ENCODE measurements around the gene CHCHD5.
"Not testable (repeated sequence)": the region's sequence is repeated elsewhere in the genome, so short reads cannot be mapped to it uniquely, and the experiment has no call there.

CHCHD5 gene

DNA sequence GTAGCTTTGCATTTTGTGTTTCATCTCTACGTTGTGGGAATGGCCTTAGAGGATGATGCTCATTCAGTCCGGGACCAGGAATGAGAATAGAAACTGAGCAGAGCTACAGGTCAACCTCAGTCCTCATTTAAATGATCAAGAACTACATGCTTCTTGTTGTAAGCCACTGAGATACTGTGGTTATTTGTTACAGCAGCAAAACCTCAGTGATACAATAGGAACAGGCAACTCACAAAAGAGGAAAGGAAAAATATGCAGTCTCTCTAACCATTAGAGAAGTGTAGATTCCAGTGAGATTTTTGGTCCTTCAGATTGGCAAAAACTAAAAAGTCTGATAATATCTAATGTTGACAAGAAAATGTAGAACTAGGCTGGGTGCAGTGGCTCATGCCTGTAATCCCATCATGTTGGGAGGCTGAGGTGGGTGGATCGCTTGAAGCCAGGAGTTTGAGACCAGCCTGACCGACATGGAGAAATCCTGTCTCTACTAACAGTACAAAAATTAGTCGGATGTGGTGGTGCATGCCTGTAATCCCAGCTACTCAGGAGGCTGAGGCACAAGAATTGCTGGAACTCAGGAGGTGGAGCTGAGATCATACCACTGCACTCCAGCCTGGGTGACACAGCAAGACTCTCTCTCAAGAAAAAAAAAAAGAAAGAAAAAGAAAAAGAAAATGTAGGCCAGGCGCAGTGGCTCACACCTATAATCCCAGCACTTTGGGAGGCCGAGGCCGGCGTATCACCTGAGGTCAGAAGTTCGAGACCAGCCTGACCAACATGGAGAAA, 13.3 kb downstream of the CHCHD5 start:
- Histone ChIP-seq H3K4me1 (ENCODE audit: control insufficient read depth, insufficient read depth, low read length) (peaks cover 3% of the 10 kb centered on the region), H3K4me3 (ENCODE audit: low read length) (no peak overlapping the region), H3K36me3 (ENCODE audit: control insufficient read depth, insufficient read depth, low read length) (no peaks in the 10 kb centered on the region), H3K9ac (ENCODE audit: low read length) (no peak overlapping the region), H3K27ac (ENCODE audit: low read depth, low read length) (no peak overlapping the region), H3K27me3 (ENCODE audit: control insufficient read depth, insufficient read depth, low read length) (no peaks in the 10 kb centered on the region)

DNA sequence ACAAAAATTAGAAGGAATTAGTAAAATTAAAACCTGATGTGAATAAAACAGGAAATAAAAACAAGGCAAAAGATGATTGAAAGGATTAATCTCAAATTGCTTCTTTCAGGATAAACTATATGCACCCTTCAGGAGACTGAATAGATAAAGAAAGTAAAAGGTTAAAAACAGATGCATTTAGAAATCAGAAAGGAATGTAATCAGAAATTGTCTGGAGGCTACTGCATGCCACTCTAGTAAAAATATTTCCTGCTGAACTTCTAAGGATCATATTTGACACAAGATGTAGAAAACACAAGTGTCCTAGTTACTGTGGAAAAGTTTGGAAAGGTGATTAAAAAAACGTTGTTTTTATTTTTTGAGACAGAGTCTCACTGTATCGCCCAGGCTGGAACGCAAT, 16.2 kb downstream of the CHCHD5 start:
- no peaks in the 10 kb centered on the region for H3K36me3 ChIP-seq (ENCODE audit: control insufficient read depth, insufficient read depth, low read length)
- no peaks in the 10 kb centered on the region for H3K27me3 ChIP-seq (ENCODE audit: control insufficient read depth, insufficient read depth, low read length)
- peaks cover 3% of the 10 kb centered on the region for H3K4me1 ChIP-seq (ENCODE audit: control insufficient read depth, insufficient read depth, low read length)
- H3K4me3 ChIP-seq (ENCODE audit: low read length): no peak overlapping the region
- H3K27ac ChIP-seq (ENCODE audit: low read depth, low read length): no peak overlapping the region
- no peak overlapping the region for H3K9ac ChIP-seq (ENCODE audit: low read length)

DNA sequence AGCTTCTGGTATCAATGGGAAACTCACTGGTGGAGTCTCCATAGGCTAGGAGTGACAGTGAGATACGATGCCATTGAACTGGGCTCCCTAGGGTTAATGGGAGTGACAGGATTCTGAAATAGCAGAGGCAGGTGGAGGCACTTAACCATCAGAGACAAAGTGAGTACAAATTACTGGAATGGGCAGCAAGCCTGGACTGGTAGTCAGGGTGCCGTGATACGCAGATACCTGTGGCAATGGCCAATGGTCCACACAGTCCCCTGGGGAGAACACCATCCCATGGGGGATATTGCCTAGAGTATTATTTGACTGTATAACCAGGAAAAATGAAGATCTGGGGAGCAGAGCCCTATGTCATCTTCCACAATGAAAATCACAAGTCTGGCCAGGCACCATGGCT, 17.3 kb downstream of the CHCHD5 start:
- Histone ChIP-seq H3K4me3 (ENCODE audit: low read length) (no peak overlapping the region), H3K27me3 (ENCODE audit: control insufficient read depth, insufficient read depth, low read length) (no peaks in the 10 kb centered on the region), H3K36me3 (ENCODE audit: control insufficient read depth, insufficient read depth, low read length) (no peaks in the 10 kb centered on the region), H3K9ac (ENCODE audit: low read length) (no peak overlapping the region), H3K4me1 (ENCODE audit: control insufficient read depth, insufficient read depth, low read length) (peaks cover 3% of the 10 kb centered on the region), H3K27ac (ENCODE audit: low read depth, low read length) (no peak overlapping the region)

DNA sequence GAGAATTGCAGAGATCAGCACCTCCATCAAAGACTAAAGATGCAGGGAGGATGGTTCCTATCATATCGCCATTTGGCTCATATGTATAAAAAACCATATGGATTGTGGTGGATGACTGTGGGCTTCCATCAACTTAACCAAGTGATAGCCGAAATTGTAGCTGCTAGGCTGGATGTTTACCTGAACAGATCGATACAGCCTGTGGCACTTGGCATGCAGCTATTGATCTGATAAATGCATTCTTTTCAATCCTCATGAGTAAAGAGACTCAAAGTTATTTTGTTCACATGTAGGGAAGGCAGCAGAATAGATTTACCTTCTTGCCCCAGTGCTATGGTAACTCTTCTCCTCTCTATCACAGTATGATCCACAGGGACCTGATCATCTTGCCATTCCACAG, 18.5 kb downstream of the CHCHD5 start:
- H3K4me1 ChIP-seq (ENCODE audit: control insufficient read depth, insufficient read depth, low read length): peaks cover 3% of the 10 kb centered on the region
- H3K9ac ChIP-seq (ENCODE audit: low read length): no peak overlapping the region
- H3K27me3 ChIP-seq (ENCODE audit: control insufficient read depth, insufficient read depth, low read length): no peaks in the 10 kb centered on the region
- no peak overlapping the region for H3K4me3 ChIP-seq (ENCODE audit: low read length)
- H3K36me3 ChIP-seq (ENCODE audit: control insufficient read depth, insufficient read depth, low read length): no peaks in the 10 kb centered on the region
- H3K27ac ChIP-seq (ENCODE audit: low read depth, low read length): no peak overlapping the region

DNA sequence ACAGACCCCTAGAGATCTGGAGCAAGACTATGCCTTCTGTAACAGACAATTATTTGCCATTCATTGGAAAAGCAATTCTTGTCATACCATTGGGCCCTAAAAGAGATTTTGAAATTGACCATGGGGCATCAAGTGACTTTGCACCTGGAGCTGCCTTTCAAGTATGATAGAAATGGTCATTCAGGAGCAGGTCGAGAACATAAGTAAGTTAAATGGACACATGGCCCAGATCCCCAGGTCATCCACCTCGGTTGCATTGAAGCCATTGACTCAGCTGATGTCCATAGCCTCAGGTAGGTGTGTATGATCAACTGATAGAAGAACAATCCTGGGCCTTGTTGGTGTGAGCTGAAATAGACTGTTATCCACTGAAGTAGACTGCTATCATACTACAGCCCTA, 19.3 kb downstream of the CHCHD5 start:
- Histone ChIP-seq H3K27me3 (ENCODE audit: control insufficient read depth, insufficient read depth, low read length) (no peaks in the 10 kb centered on the region), H3K9ac (ENCODE audit: low read length) (no peak overlapping the region), H3K4me1 (ENCODE audit: control insufficient read depth, insufficient read depth, low read length) (peaks cover 3% of the 10 kb centered on the region), H3K36me3 (ENCODE audit: control insufficient read depth, insufficient read depth, low read length) (no peaks in the 10 kb centered on the region), H3K4me3 (ENCODE audit: low read length) (no peak overlapping the region), H3K27ac (ENCODE audit: low read depth, low read length) (no peak overlapping the region)

DNA sequence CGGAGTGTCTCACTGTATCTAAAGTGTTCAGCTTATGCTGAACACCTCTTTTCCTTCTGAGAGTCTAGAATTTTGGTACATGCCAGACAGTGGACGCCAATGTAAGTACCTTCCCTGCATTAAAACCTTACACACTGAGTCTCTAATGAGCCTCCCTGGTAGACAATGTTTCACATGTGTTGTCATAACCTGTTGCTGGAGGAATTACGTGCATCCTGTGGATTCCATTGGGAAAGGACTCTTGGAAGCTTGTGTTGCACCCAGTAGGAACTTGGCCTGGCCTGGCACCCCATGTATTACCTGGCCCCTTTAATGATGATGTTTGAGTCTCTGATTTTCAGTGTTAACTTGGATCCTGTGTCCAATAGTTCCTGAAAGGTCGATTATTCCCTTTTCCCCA, 20.5 kb downstream of the CHCHD5 start:
- Histone ChIP-seq H3K4me3 (ENCODE audit: low read length) (no peak overlapping the region), H3K36me3 (ENCODE audit: control insufficient read depth, insufficient read depth, low read length) (no peaks in the 10 kb centered on the region), H3K4me1 (ENCODE audit: control insufficient read depth, insufficient read depth, low read length) (peaks cover under 1% of the 10 kb centered on the region), H3K27ac (ENCODE audit: low read depth, low read length) (no peak overlapping the region), H3K27me3 (ENCODE audit: control insufficient read depth, insufficient read depth, low read length) (no peaks in the 10 kb centered on the region), H3K9ac (ENCODE audit: low read length) (no peak overlapping the region)

DNA sequence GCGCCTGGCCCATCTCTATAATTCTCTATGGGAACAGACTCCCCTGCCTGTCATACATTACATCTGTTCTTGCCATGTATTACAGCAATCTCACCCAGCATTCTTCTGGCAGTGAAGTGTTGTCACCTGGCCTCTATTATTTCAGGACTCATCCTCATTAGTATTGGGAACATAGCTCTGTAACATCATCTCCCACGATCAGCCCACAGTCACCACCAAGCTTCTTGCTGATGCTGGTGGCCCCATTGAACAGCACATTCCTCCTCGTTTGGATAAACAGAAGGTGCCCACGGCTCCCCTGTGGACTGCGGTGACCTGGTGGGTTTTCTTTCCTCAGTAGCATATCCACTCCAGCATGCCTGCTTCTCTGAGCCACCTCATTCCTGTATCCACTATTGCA, 21.5 kb downstream of the CHCHD5 start:
- H3K4me1 ChIP-seq (ENCODE audit: control insufficient read depth, insufficient read depth, low read length): no peaks in the 10 kb centered on the region
- no peak overlapping the region for H3K27ac ChIP-seq (ENCODE audit: low read depth, low read length)
- H3K4me3 ChIP-seq (ENCODE audit: low read length): no peak overlapping the region
- H3K9ac ChIP-seq (ENCODE audit: low read length): no peak overlapping the region
- H3K36me3 ChIP-seq (ENCODE audit: control insufficient read depth, insufficient read depth, low read length): no peaks in the 10 kb centered on the region
- H3K27me3 ChIP-seq (ENCODE audit: control insufficient read depth, insufficient read depth, low read length): no peaks in the 10 kb centered on the region

DNA sequence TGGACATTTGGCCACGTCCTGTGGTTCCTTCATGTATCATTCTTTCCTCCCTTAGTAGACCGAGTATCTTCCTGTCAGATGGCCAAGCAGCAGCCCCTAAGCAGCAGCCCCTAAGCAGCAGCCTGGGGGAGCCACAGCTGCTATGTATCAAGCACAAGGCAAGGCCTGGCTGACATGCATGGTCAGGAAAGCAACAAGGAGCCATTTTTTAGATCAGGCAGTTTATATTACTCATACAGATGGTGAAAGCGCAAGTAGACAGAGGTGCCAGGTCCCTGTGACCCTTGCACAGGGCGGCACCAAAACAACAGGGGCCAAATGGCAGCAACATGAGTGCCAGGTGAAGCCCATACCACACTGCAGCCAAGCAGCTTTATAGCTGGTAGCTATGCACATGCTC, 22.1 kb downstream of the CHCHD5 start:
- H3K4me3 ChIP-seq (ENCODE audit: low read length): no peak overlapping the region
- H3K4me1 ChIP-seq (ENCODE audit: control insufficient read depth, insufficient read depth, low read length): no peaks in the 10 kb centered on the region
- H3K9ac ChIP-seq (ENCODE audit: low read length): no peak overlapping the region
- no peak overlapping the region for H3K27ac ChIP-seq (ENCODE audit: low read depth, low read length)
- H3K27me3 ChIP-seq (ENCODE audit: control insufficient read depth, insufficient read depth, low read length): no peaks in the 10 kb centered on the region
- H3K36me3 ChIP-seq (ENCODE audit: control insufficient read depth, insufficient read depth, low read length): no peaks in the 10 kb centered on the region

DNA sequence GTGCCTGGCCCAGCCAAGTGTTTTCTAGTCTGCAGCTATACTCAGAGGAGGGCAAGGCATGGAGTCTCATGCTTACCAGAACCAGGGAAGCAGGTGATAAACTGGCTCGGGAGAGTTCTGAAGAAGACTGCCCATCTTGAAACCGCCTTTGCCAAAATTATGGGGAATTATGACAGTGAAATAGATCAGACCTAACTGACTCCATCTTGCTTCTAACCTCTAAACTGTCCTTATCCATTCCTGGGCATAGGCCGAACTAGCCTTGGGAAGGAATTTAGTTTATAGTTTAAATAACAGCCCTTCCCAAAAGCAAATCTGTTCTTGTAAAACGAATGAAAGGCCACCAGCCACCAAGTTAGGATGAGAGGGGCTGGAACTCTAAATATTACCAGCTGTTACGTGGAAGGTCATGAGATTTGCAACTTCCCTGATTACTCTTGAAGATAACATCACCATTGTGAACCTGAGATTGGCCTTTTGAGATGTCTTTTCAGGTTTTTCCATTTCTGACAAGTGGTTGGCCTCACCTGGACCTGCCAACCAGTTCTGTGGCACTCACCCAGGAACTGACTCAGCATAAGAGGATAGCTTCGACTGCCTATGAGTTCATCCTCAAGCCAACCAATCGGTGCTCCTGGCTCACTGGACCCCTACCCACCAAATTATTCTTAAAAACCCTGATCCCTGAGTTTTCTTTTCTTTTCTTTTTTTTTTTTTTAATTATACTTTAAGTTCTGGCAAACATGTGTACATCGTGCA, 23.4 kb downstream of the CHCHD5 start:
- Histone ChIP-seq H3K9ac (ENCODE audit: low read length) (no peak overlapping the region), H3K4me3 (ENCODE audit: low read length) (no peak overlapping the region), H3K4me1 (ENCODE audit: control insufficient read depth, insufficient read depth, low read length) (no peaks in the 10 kb centered on the region), H3K36me3 (ENCODE audit: control insufficient read depth, insufficient read depth, low read length) (no peaks in the 10 kb centered on the region), H3K27ac (ENCODE audit: low read depth, low read length) (no peak overlapping the region), H3K27me3 (ENCODE audit: control insufficient read depth, insufficient read depth, low read length) (no peaks in the 10 kb centered on the region)

DNA sequence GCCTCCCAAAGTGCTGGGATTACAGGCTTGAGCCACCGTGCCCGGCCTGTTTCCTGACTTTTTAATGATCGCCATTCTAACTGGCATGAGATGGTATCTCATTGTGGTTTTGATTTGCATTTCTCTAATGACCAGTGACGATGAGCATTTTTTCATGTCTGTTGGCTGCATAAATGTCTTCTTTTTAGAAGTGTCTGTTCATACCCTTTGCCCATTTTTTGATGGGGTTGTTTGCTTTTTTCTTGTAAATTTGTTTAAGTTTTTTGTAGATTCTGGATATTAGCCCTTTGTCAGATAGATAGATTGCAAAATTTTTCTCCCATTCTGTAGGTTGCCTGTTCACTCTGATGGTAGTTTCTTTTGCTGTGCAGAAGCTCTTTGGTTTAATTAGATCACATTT, 24.9 kb downstream of the CHCHD5 start:
- H3K9ac ChIP-seq (ENCODE audit: low read length); H3K4me1 ChIP-seq (ENCODE audit: control insufficient read depth, insufficient read depth, low read length); H3K4me3 ChIP-seq (ENCODE audit: low read length); H3K36me3 ChIP-seq (ENCODE audit: control insufficient read depth, insufficient read depth, low read length); H3K27me3 ChIP-seq (ENCODE audit: control insufficient read depth, insufficient read depth, low read length); H3K27ac ChIP-seq (ENCODE audit: low read depth, low read length): not testable (repeated sequence)

DNA sequence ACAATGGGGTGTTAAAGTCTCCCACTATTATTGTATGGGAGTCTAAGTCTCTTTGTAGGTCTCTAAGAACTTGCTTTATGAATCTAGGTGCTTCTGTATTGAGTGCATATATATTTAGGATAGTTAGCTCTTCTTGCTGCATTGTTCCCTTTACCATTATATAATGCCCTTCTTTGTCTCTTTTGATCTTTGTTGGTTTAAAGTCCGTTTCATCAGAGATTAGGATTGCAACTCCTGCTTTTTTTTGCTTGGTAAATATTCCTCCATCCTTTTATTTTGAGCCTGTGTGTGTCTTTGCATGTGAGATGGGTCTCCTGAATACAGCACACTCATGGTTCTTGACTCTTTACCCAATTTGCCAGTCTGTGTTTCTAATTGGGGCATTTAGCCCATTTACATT, 27.9 kb downstream of the CHCHD5 start:
- H3K27ac ChIP-seq (ENCODE audit: low read depth, low read length); H3K27me3 ChIP-seq (ENCODE audit: control insufficient read depth, insufficient read depth, low read length); H3K36me3 ChIP-seq (ENCODE audit: control insufficient read depth, insufficient read depth, low read length); H3K9ac ChIP-seq (ENCODE audit: low read length); H3K4me3 ChIP-seq (ENCODE audit: low read length); H3K4me1 ChIP-seq (ENCODE audit: control insufficient read depth, insufficient read depth, low read length): not testable (repeated sequence)

DNA sequence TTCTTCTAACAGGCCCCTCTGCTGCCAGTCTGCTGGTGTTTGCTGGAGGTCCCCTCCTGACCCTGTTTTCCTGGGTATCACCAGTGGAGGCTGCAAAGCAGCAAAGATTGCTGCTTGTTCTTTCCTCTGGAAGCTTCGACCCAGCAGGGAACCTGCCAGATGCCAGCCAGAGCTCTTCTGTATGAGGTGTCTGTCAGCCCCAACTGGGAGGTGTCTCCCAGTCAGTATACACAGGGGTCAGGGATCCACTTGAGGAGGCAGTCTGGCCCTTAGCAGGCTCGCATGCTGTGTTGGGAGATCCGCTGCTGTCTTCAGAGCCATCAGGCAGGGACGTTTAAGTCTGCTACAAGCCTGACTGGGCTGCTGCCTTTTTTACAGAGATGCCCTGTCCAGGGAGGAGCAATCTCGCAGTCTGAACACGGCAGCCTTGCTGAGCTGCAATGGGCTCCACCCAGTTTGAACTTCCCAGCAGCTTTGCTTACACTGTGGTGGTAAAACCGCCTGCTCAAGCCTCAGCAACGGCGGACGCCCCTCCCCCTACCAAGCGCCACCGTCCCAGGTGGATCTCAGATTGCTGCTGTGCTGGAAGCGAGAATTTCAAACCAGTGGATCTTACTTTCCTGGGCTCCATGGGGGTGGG, 29.9 kb downstream of the CHCHD5 start:
- Histone ChIP-seq H3K9ac (ENCODE audit: low read length) (no peak overlapping the region), H3K4me1 (ENCODE audit: control insufficient read depth, insufficient read depth, low read length) (no peaks in the 10 kb centered on the region), H3K4me3 (ENCODE audit: low read length) (no peak overlapping the region), H3K27ac (ENCODE audit: low read depth, low read length) (no peak overlapping the region), H3K27me3 (ENCODE audit: control insufficient read depth, insufficient read depth, low read length) (no peaks in the 10 kb centered on the region), H3K36me3 (ENCODE audit: control insufficient read depth, insufficient read depth, low read length) (no peaks in the 10 kb centered on the region)
